Gastrocnemius medialis (tissue), 4 donors: Measurements from ENCODE around the gene USP37.

Experiments
- CTCF ChIP-seq, 5 experiments: fragments of 450-650 bp in 3 of 5; fragments of 200-600 bp in 2 of 5; sonication (generic) in 2 of 5; IDR thresholded peaks in 4 of 5; conservative IDR thresholded peaks in 1 of 5; 1 replicate in 4 of 5; 2 replicates in 1 of 5; pipeline ENCODE4 v1.5.1; 2016 to 2019; ENCODE audit warnings: antibody characterized with exemption in 5 of 5, mild to moderate bottlenecking in 3 of 5, moderate library complexity in 3 of 5
- POLR2A ChIP-seq, 2 donors: fragments of 450-650 bp; IDR thresholded peaks; one replicate each; pipeline ENCODE4 v1.6.1; 2017; ENCODE audit warnings: antibody characterized with exemption in 2 of 2, mild to moderate bottlenecking in 2 of 2, moderate library complexity in 2 of 2

- TF ChIP-seq CTCF (IDR thresholded peaks at IDR 0.05 in 4 of 5, conservative IDR thresholded peaks at IDR 0.05 in 1 of 5) (no peak), POLR2A (IDR thresholded peaks at IDR 0.05) (no peak)
Observed at GRCh38 chr2:218529990-218530389, 38.2 kb downstream of the USP37 start.
